ENCODE data around the gene BFSP1.

BFSP1 gene

GRCh38 chr20:17497821-17498580 is 33.2 kb downstream of the BFSP1 start:
- no peak for DNase-seq (ENCODE audit: low read depth)

DNA sequence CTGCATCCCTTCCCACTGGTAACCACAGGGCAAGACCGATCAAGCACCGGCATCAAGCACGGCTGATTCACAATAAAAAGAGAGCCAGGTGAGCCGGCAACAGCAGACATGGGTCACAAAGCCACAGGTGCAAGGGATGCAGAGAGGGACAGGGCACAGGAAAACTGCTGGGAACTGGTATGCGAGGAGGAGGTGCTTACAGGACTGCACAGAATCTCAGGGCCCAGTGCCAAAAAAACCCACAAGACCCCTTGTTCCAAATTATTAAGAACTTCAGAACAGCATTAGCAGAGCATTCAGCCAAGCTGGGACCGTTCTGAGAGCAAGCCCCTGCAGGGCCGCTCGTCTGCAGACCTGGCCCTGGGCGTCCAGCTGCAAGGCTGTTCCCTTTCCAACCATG is 35.4 kb downstream of the BFSP1 start:
- no peak for DNase-seq (ENCODE audit: low read depth)

- DNase-seq (ENCODE audit: low read depth), result no peak
Measured at GRCh38 chr20:17494201-17494600, 37.0 kb downstream of the BFSP1 start.

GRCh38 chr20:17493173-17493572 is 38.0 kb downstream of the BFSP1 start:
- no peak for DNase-seq (ENCODE audit: low read depth)

GRCh38 chr20:17491488-17491887 is 39.7 kb downstream of the BFSP1 start:
- DNase-seq (ENCODE audit: low read depth), result no peak

GRCh38 chr20:17491041-17491440 is 40.1 kb downstream of the BFSP1 start:
- DNase-seq (ENCODE audit: low read depth), result no peak

- DNase-seq (ENCODE audit: low read depth), result no peak
Measured at GRCh38 chr20:17490501-17490900, 40.7 kb downstream of the BFSP1 start.

DNA sequence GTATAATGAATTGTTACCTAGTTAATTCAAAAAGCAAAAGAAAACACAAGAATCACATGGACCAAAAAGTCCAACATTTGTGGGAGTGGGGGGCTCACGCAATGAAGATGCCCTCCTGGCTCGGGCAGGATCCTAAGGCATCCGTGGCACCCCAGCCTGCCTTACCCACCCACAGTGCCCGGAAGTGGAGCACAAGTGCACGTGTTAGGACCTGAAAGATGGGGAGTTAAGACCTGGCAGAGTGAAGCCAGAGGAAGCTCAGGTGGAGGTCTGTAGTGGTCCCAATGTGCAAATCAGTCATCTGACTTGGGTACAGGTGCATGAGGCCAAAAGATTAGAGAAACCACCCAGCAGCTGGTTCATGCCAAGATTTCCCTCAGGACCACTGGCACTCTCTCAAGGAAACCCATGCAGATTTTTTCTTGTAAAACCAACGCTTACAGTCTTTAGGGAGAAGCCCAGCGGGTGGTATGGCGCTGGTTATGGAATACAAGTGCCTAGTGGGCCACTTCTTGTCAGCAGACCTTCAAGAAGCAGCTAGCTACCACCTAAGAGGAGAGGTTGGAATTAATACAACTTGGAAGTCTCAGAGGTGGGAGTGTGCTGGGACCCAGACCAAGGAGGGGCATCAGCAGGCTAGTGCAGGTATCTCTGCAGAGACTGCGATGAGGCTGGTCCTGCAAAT is 42.1 kb downstream of the BFSP1 start:
- no peak for DNase-seq (ENCODE audit: low read depth)

- no peak for DNase-seq (ENCODE audit: low read depth)
Measured at GRCh38 chr20:17485017-17485416, 46.2 kb downstream of the BFSP1 start.

DNA sequence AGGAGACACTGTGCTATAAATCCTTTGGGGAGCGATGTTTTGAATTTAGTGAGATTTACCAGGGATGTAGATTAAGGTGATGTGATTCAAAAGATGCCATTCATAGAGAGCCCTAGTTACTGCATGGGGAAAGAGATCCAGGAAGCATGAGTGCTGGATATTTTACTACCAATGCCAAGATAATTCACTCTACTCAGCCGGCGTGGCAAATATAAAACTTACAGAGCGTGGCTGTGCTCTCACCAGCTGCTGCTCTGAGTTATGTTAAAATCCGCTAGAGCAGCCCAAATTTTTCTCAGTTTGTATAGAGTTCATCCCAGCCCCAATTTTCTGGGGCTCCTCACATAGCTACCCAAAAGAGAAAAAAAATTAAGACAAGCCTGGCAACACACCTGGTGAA is 48.6 kb downstream of the BFSP1 start:
- no peak for DNase-seq (ENCODE audit: low read depth)

GRCh38 chr20:17481661-17482060 is 49.5 kb downstream of the BFSP1 start:
- DNase-seq (ENCODE audit: low read depth), result no peak

GRCh38 chr20:17480696-17481095 is 50.5 kb downstream of the BFSP1 start:
- no peak for DNase-seq (ENCODE audit: low read depth)

DNA sequence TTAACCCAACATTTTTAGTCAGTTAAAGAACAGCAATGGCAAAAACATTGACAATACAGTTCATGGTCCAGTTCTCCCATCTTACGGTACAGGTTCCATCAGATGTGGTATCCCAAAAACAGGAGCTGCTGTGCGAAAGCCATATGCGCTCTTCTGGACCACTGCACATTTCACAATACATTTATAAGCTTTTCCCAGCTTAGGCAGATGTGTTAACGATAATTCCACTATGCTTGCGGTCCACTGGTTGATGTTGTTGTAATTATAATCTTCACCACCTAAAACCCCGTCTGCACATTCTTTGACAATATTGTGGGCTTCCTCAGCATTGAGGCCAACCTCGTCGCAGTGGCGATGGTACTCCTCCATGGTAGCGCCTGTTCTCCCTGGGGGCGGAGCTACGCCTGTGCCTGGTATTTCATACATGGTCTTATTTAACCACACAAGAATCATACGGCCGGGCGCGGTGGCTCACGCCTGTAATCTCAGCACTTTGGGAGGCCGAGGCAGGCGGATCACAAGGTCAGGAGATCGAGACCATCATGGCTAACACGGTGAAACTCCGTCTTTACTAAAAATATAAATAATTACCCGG is 52.0 kb downstream of the BFSP1 start:
- DNase-seq (ENCODE audit: low read depth), result no peak

GRCh38 chr20:17473659-17474058 is 57.5 kb downstream of the BFSP1 start:
- no peak for DNase-seq (ENCODE audit: low read depth)

GRCh38 chr20:17471606-17472187 is 59.5 kb downstream of the BFSP1 start:
- no peak for DNase-seq (ENCODE audit: low read depth)

DNA sequence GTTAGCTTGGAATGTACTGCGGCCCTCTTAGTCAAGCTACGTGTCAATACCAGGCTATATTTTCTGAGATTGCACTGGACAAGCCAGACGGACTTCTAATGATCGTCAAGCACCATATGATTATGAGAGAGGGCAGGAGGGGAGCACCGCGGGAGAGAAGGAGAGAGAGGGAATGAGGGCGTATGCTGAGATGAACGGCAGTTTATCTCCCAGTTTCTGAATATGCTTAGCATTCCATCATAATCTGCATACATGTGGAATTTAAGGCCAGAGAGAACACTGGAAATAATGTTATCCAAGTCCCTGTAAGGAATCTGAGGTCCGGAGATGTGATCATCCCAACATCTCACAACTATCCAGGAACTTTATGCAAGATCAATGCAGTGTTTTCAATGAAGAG is 60.2 kb downstream of the BFSP1 start:
- DNase-seq (ENCODE audit: low read depth), result no peak

- no peak for DNase-seq (ENCODE audit: low read depth)
Measured at GRCh38 chr20:17470521-17470920, 60.7 kb downstream of the BFSP1 start.

DNA sequence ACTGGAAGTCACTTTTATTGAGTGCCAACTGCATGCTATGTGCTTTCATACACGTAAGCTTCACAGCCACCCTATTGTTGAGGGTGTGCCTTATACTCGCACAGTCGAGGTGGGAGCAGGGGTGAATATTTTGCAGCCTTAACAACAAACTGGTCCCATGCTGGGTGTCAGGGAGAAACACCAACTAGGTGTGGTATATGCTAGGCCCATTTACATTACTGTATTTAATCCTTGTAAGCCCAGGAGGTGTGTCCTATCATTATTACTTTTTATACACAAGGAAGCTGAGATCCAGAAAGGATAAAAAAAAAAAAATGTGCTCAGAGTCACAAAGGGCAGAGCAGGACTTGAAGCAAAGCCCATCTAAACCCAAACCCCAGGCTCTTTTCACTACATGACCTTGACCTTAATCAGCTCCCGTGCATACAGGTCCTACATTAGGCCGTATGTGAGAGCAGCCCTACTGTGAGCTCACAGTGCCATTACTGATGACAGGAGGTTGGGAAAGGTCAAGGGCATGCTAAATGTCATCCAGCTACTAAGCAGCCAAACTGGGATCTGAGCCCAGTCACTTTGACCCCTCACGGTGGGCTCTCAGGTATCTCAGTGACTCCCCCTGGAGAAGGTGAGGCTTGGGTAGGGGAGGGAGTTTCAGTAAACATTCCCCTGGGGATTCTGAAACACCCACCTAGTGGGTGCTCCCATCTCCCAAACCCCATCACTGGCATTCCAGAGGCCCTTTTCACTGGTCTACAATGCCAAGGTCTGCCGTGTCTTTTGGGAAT is 61.7 kb downstream of the BFSP1 start:
- DNase-seq (ENCODE audit: low read depth), result no peak

DNA sequence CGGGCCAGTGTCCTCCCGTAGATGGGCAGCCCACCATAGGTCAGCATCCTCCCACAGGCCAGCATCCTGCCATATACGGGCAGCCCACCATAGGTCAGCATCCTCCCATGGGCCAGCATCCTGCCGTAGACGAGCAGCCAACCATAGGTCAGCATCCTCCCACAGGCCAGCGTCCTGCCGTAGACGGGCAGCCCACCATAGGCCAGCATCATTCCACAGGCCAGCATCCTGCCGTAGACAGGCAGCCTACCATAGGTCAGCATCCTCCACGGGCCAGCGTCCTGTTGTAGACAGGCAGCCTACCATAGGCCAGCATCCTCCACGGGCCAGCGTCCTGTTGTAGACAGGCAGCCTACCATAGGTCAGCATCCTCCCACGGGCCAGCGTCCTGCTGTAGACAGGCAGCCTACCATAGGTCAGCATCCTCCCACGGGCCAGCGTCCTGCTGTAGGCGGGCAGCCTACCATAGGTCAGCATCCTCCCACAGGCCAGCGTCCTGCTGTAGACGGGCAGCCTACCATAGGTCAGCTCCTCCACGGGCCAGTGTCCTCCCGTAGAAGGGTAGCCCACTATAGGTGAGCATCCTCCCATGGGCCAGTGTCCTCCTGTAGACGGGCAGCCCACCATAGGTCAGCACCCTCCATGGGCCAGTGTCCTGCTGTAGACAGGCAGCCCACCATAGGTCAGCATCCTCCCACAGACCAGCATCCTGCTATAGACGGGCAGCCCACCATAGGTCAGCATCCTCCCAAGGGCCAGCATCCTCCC is 62.9 kb downstream of the BFSP1 start:
- no peak for DNase-seq (ENCODE audit: low read depth)

DNA sequence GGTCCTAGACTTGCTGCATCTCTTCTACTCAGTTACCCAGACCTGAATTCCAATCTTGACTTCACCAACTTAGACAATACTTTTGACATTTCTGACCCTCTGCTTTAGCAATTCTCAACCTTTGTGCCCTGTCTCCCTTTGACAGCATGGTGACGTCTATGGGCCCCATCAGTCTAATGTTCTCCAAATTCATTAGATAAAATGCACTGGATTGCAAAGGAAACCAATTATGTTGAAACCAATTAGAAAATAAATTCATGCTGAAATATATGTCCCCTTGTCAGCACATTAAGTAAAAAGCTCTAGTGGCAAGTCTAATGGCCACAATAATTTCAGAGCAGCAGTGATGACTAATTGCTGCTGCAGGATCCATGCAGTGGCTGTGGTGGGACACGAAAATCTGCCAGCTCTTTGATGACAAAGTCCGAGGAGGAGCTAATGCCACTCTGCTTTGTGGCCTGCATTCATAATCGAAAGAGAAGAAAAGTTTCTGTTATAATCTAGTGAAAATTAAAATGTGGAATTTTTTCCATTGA is 64.0 kb downstream of the BFSP1 start:
- DNase-seq (ENCODE audit: low read depth), result no peak

- no peak for DNase-seq (ENCODE audit: low read depth)
Measured at GRCh38 chr20:17466641-17467040, 64.5 kb downstream of the BFSP1 start.
